Endothelial cell of umbilical vein (primary cell): Measurements from ENCODE around the gene DCUN1D2. TPM values are rescaled to one million over a fixed set of nuclear protein-coding genes. Genes with fewer than 3 reads are reported as not detected.

Source experiments
- BruUV-seq: library from RNA; stranded (reverse); fragments of 400-500 nt; replicated peaks from 2 replicates; lab custom pipeline; 2021; lab: Mats Ljungman, UMichigan
- CTCF ChIA-PET: fragments of 300-600, 350-600 bp; sonication (Branson Sonifier 250); formaldehyde crosslinking; loops from one replicate; lab custom pipeline; 2021; ENCODE audit warnings: antibody characterized with exemption, inconsistent platforms; lab: Charles Lee
- POLR2A ChIA-PET: fragments of 300-600, 350-600 bp; sonication (Branson Sonifier 250); formaldehyde crosslinking; loops from one replicate; lab custom pipeline; 2021; ENCODE audit warnings: antibody characterized with exemption, inconsistent platforms; lab: Charles Lee
- DNase-seq: peaks from one replicate; pipeline ENCODE4 v3.0.0-alpha.2; 2011; ENCODE audit warnings: low read depth, low spot score
- FAIRE-seq: peaks from 2 replicates; lab custom pipeline; 2011; peaks lifted over from hg19 to GRCh38; lab: Jason Lieb, UNC
- H2AFZ ChIP-seq: 2 replicates; pipeline ENCODE4 v1.6.0; 2012; ENCODE audit warnings: low read depth, low read length, control low read depth, inconsistent platforms
- H3K27ac ChIP-seq: 2 replicates; pipeline ENCODE4 v1.5.1; 2011; ENCODE audit warnings: low read depth, mild to moderate bottlenecking, control low read depth, low read length, moderate library complexity; ENCODE audit not compliant: insufficient read depth
- H3K27me3 ChIP-seq, 2 experiments: 2 replicates each; pipeline versions ENCODE4 v1.6.0 to v1.6.1; 2011; ENCODE audit warnings: low read length in 2 of 2, mixed read lengths in 1 of 2; ENCODE audit not compliant: control insufficient read depth in 2 of 2, insufficient read depth in 2 of 2
- H3K36me3 ChIP-seq, 2 experiments: 2 replicates in 1 of 2; 3 replicates in 1 of 2; pipeline ENCODE4 v1.5.1; 2011; ENCODE audit warnings: low read length in 2 of 2, mild to moderate bottlenecking in 1 of 2, moderate library complexity in 1 of 2; ENCODE audit not compliant: control insufficient read depth in 2 of 2, insufficient read depth in 2 of 2; ENCODE audit errors: extremely low read depth in 1 of 2
- H3K4me1 ChIP-seq: 3 replicates; pipeline ENCODE4 v1.5.1; 2011; ENCODE audit warnings: mild to moderate bottlenecking, low read length; ENCODE audit not compliant: control insufficient read depth, insufficient read depth; ENCODE audit errors: extremely low read depth
- H3K4me2 ChIP-seq: 2 replicates; pipeline ENCODE4 v1.6.1; 2011; ENCODE audit warnings: low read length, control low read depth, mixed read lengths; ENCODE audit not compliant: insufficient read depth
- H3K4me3 ChIP-seq, 3 experiments: fragments of 200-600 bp in 1 of 3; sonication (generic), shearing (Covaris generic) in 1 of 3; replicated peaks in 1 of 3; 2 replicates each; pipeline ENCODE4 v1.5.1; 2011 to 2016; ENCODE audit warnings: control low read depth in 3 of 3, low read length in 3 of 3, mild to moderate bottlenecking in 2 of 3, inconsistent platforms in 1 of 3, low read depth in 1 of 3, moderate library complexity in 1 of 3; ENCODE audit not compliant: insufficient read depth in 1 of 3
- H3K79me2 ChIP-seq: 2 replicates; pipeline ENCODE4 v1.6.0; 2012; ENCODE audit warnings: low read length, inconsistent platforms; ENCODE audit not compliant: control insufficient read depth, insufficient read depth
- H3K9ac ChIP-seq: replicated peaks from 2 replicates; pipeline ENCODE3; 2011; ENCODE audit warnings: low read length, control low read depth; ENCODE audit not compliant: insufficient read depth; ENCODE audit errors: extremely low read depth
- H3K9me1 ChIP-seq: replicated peaks from 3 replicates; pipeline ENCODE4 v1.6.0; 2011; ENCODE audit warnings: mild to moderate bottlenecking, low read length; ENCODE audit not compliant: control insufficient read depth, insufficient read depth; ENCODE audit errors: extremely low read depth
- H3K9me3 ChIP-seq: replicated peaks from 2 replicates; pipeline ENCODE4 v1.5.1; 2012; ENCODE audit warnings: low read length, inconsistent platforms; ENCODE audit not compliant: control insufficient read depth, insufficient read depth
- H4K20me1 ChIP-seq: replicated peaks from 2 replicates; pipeline ENCODE3; 2011; ENCODE audit warnings: mild to moderate bottlenecking, low read length; ENCODE audit not compliant: control insufficient read depth, insufficient read depth; ENCODE audit errors: extremely low read depth
- EZH2 ChIP-seq: IDR thresholded peaks from 2 replicates; pipeline ENCODE4 v1.6.1; 2012; ENCODE audit warnings: borderline replicate concordance, low read depth, mild to moderate bottlenecking, moderate library complexity, low read length, inconsistent platforms; ENCODE audit not compliant: severe bottlenecking
- JUN ChIP-seq: IDR thresholded peaks from 2 replicates; pipeline ENCODE4 v1.6.1; 2011; ENCODE audit warnings: borderline replicate concordance, low read depth; ENCODE audit not compliant: insufficient read length, insufficient read depth
- MYC ChIP-seq: IDR thresholded peaks from one replicate; pipeline ENCODE4 v1.6.1; 2011; ENCODE audit warnings: mild to moderate bottlenecking, low read depth, low read length
- POLR2A ChIP-seq: IDR thresholded peaks from 2 replicates; pipeline ENCODE4 v1.6.1; 2012; ENCODE audit warnings: low read depth, mild to moderate bottlenecking, control low read depth, low read length
- POLR2AphosphoS5 ChIP-seq: IDR thresholded peaks from 2 replicates; pipeline ENCODE4 v1.6.1; 2012; ENCODE audit warnings: low read depth, mild to moderate bottlenecking, control low read depth, low read length, moderate library complexity; ENCODE audit not compliant: insufficient read depth
- dilution Hi-C: fragments of 300-500 bp; cut with MboI; formaldehyde crosslinking; loops from one replicate; pipeline ENCODE4 v1.15.0; 2019; ENCODE audit warnings: low sequenced_read_pairs; ENCODE audit not compliant: extremely low pct_ligation_motif_present
- intact Hi-C: fragments of 100-400 bp; cut with micrococcal nuclease; formaldehyde crosslinking; loops from one replicate; pipeline ENCODE4 v1.10.0; 2022
- polyA plus RNA-seq, 4 experiments: library from polyadenylated mRNA; depleted of rRNA in 3 of 4; stranded (reverse) in 3 of 4; unstranded in 1 of 4; fragments of >200 nt; gene quantifications; 2 replicates each; pipeline versions ENCODE4 v1.2.1 to v1.2.3, GENCODE V29; 2011 to 2012; ENCODE audit warnings: missing spikeins in 1 of 4
- total RNA-seq: library from RNA; stranded (reverse); gene quantifications from 2 replicates; pipeline ENCODE4 v1.2.3, GENCODE V29; 2021
- TF ChIP-seq, protein P1 (sequence below): IDR thresholded peaks from 2 replicates; pipeline ENCODE4 v1.6.1; 2011; ENCODE audit not compliant: insufficient read depth, insufficient read length
- TF ChIP-seq, protein P2 (sequence below), 2 donors: IDR thresholded peaks; 1 replicate in 1 of 2; 2 replicates in 1 of 2; pipeline ENCODE4 v1.5.1; 2011; ENCODE audit warnings: low read length in 2 of 2, mild to moderate bottlenecking in 2 of 2, moderate library complexity in 2 of 2, control low read depth in 1 of 2, inconsistent platforms in 1 of 2, low read depth in 1 of 2; ENCODE audit not compliant: insufficient read depth in 1 of 2; ENCODE audit errors: extremely low read depth in 1 of 2

The DCUN1D2 gene
- total and polyA plus RNA-seq, 2 donors (not counting 3 experiments of a cell fraction or from before 2014, with no cell fraction given) = 10.5 to 24.9 TPM

DNA sequence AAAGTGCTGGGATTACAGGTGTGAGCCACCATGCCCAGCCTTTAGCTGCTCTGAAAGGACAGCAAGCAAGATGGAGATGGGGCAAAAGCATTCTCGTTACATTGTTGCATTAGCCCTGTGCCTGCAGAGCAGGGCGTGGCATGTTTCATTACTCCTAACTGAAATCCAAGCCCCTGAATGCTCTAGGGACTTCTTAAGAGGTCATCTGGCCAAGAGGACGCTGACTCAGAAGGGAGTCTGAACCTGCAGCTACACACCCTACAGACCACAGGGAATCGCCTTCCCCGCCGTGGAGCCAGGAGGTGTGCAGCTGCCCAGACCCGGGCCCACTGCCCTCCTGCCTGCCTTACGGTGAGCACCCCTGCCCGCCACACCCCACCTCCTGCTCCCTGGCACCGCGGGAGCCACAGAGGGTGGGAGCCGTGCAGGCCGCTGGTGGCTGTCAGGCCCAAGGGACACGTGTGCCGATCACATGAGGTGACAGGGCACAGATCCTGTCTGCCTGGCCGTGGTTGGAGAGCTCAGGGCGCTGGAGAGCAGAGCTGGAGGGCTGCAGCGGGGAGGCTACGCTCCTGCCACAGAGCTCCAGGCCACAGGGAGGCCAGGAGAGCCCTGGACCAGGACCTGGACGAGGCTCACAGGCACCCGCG is 64.4 kb downstream of the DCUN1D2 start:
- Histone ChIP-seq H3K9me1 (no peaks in the 10 kb centered on the region), H3K27me3 (no peaks in the 10 kb centered on the region), H3K4me1 (no peaks in the 10 kb centered on the region), H3K79me2 (no peaks in the 10 kb centered on the region), H3K4me2 (no peak overlapping the region), H3K36me3 (no peaks in the 10 kb centered on the region), H3K9me3 (no peaks in the 10 kb centered on the region), H3K4me3 (no peak overlapping the region), H2AFZ (no peak overlapping the region), H3K9ac (no peak overlapping the region), H3K27ac (no peak overlapping the region), H4K20me1 (no peaks in the 10 kb centered on the region)
- BruUV-seq = no TSS peak
- no peak for FAIRE-seq
- intact Hi-C loops (no loop called here), dilution Hi-C loops (no loop called here)
- no peak for DNase-seq
- ChIA-PET POLR2A (no interaction called here), CTCF (no interaction called here)
- no peak for TF ChIP-seq JUN
- TF ChIP-seq MYC = no peak
- TF ChIP-seq EZH2 = no peak
- TF ChIP-seq, protein P1, sequence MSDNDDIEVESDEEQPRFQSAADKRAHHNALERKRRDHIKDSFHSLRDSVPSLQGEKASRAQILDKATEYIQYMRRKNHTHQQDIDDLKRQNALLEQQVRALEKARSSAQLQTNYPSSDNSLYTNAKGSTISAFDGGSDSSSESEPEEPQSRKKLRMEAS = no peak
- TF ChIP-seq POLR2AphosphoS5 = no peak
- TF ChIP-seq POLR2A = no peak
- TF ChIP-seq, protein P2, sequence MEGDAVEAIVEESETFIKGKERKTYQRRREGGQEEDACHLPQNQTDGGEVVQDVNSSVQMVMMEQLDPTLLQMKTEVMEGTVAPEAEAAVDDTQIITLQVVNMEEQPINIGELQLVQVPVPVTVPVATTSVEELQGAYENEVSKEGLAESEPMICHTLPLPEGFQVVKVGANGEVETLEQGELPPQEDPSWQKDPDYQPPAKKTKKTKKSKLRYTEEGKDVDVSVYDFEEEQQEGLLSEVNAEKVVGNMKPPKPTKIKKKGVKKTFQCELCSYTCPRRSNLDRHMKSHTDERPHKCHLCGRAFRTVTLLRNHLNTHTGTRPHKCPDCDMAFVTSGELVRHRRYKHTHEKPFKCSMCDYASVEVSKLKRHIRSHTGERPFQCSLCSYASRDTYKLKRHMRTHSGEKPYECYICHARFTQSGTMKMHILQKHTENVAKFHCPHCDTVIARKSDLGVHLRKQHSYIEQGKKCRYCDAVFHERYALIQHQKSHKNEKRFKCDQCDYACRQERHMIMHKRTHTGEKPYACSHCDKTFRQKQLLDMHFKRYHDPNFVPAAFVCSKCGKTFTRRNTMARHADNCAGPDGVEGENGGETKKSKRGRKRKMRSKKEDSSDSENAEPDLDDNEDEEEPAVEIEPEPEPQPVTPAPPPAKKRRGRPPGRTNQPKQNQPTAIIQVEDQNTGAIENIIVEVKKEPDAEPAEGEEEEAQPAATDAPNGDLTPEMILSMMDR (IDR thresholded peaks at IDR 0.05; ENCODE audit: extremely low read depth in 1 of 2, insufficient read depth in 1 of 2, low read depth in 1 of 2, low read length in 2 of 2) = no peak
